Fibroblast of the conjunctiva (primary cell): ENCODE data around the gene ASB8.
A peak's percentile ranks its signal among the peaks of the same experiment; 100 is the strongest.
"Not testable (repeated sequence)": the region's sequence is repeated elsewhere in the genome, so short reads cannot be mapped to it uniquely, and the experiment has no call there.

ENCODE experiments used
- DNase-seq: peaks from one replicate; pipeline ENCODE4 v3.0.0-alpha.2; 2010; ENCODE audit warnings: low read depth

The ASB8 gene

DNA sequence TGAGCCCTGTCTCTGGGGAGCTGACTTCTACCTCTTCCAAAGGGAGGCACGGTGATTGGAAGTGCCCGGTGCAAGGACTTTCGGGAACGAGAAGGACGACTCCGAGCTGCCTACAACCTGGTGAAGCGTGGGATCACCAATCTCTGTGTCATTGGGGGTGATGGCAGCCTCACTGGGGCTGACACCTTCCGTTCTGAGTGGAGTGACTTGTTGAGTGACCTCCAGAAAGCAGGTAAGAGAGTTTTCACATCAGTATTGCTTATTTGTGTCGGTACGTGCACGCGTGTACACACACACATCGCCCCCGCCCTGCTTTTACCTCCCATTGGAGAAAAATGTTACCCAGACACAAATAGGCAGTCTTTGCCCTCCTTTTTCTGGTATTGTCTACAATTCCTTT, 24.5 kb downstream of the ASB8 start:
- no peak for DNase-seq

- DNase-seq = no peak
Measured at GRCh38 chr12:48131517-48131916, 25.8 kb downstream of the ASB8 start.

- DNase-seq = no peak
Measured at GRCh38 chr12:48129376-48129775, 27.9 kb downstream of the ASB8 start.

DNA sequence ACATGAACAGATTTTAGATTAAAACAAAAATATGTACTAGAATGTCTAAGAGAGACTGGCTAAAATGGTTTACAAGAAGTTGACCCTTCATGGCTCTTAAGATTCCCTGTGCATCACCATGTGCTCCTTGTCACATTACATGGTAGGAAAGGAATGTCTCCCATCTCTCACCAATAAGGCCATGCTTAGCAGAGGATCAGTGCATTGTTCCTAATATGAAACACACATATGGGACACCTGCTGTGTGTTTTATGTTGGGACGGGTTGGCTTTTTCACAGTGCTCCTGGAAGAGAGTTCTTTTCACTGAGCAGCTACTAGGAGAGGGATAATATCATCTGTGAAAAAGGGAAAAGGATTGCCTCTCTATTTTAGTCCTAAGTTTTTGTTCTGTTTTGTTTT, 28.5 kb downstream of the ASB8 start:
- DNase-seq = no peak

GRCh38 chr12:48126953-48127630, 30.2 kb downstream of the ASB8 start:
- no peak for DNase-seq

DNA sequence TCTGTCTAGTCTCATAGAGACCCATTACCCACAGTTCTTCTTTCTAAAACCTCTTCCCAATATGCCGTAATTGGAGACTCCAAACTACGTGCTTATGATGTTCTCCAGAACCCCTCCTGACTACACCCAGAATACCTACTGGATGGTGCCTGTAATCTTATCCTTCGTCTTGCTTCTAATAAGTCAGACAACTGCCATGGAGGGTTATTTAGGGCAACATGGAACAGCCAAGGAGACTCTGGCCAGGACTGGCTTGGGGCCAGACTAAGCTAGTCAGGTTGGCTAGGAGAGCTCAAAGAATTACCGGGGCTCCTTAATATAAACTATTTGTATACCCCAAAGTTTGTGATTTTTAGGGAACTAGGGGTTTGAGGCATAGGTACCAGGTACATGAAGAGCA, 31.3 kb downstream of the ASB8 start:
- DNase-seq = no peak

DNA sequence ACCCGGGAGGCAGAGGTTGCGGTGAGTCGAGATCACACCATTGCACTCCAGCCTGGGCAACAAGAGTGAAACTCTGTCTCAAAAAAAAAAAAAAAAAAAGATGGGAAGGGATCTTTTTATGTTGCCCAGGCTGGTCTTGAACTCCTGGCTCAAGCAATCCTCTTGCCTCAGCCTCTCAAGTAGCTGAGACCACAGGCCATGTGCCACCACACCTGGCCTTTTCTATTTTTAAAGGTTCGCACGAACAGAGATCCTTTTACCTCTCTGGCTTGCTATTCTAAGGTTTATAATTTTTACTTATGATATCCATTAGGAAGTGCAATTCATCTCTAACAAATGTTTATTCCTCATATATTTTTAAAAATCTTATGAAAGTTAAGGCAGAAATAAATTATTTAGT, 31.8 kb downstream of the ASB8 start:
- DNase-seq = not testable (repeated sequence)

DNA sequence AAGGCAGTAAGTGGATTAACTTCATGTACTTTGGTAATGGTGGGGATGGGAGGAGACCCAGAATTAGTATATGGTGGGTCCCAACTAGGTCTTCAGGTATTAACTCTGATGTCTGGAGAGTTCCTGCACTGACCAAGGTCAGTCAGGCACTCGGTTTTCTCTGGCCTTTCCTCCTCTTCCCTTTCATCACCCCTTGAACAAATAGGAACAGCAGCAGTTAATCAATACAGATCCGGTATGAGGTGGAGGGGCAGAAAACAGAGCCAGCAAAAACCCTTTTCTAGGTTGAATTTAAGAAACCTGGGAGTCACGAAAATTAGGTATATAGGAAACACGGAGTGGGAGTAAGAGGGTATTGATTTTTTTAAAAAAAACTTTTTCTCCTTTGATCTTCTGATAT, 34.1 kb downstream of the ASB8 start:
- DNase-seq = no peak

- no peak for DNase-seq
Measured at GRCh38 chr12:48122065-48122834, 35.1 kb downstream of the ASB8 start.

DNA sequence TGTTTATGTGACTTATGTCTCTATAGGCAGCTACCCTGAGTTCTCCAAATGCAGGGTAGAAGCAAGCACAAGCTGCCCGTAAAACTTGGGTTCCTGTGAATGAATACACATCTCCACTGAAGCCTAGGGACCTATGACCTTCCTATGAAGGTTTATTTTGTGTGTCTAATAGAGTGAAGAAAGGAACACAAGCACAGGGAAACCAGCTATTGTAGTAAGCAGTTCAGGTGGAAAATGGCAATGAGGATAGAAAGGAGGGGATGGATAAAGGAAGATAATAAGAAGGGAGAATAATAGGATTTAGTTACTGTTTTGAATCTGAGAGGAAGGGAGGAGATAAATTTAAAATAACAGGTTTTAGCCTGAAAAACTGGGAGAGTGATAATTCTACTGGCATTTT, 35.8 kb downstream of the ASB8 start:
- no peak for DNase-seq

- DNase-seq = no peak
Measured at GRCh38 chr12:48119834-48120195, 37.5 kb downstream of the ASB8 start.

GRCh38 chr12:48119078-48119833, 38.1 kb downstream of the ASB8 start, which contains the start of gene PFKM:
TSS of gene PFKM (plus strand) at chr12:48119364. CDS start at chr12:48122775, 3,411 bp downstream.
- peak; percentile 92 for DNase-seq

GRCh38 chr12:48118284-48118871, 38.9 kb downstream of the ASB8 start:
- no peak for DNase-seq

- DNase-seq = no peak
Measured at GRCh38 chr12:48115957-48116356, 41.4 kb downstream of the ASB8 start.

DNA sequence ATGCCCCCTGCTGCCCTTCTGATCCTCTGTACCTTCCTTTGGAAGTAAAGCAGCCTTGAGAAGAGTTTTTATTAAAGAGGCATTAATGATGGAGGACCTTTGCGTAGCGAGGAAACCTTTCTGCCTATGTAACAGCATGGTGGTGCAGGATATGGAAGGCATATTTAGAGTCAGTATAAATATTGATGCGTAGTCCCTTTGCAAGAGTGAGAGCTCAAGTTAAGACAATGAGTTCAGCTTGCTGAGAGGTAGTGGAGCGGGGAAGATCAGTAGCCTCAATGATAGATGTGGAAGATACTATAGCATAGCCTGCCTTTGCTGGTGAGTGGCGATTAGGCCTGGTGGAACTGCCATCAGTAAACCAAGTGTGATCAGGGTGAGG, 46.0 kb downstream of the ASB8 start:
- not testable (repeated sequence) for DNase-seq

- DNase-seq = no peak
Measured at GRCh38 chr12:48110691-48111311, 46.5 kb downstream of the ASB8 start.

- no peak for DNase-seq
Measured at GRCh38 chr12:48109424-48109823, 47.9 kb downstream of the ASB8 start.

DNA sequence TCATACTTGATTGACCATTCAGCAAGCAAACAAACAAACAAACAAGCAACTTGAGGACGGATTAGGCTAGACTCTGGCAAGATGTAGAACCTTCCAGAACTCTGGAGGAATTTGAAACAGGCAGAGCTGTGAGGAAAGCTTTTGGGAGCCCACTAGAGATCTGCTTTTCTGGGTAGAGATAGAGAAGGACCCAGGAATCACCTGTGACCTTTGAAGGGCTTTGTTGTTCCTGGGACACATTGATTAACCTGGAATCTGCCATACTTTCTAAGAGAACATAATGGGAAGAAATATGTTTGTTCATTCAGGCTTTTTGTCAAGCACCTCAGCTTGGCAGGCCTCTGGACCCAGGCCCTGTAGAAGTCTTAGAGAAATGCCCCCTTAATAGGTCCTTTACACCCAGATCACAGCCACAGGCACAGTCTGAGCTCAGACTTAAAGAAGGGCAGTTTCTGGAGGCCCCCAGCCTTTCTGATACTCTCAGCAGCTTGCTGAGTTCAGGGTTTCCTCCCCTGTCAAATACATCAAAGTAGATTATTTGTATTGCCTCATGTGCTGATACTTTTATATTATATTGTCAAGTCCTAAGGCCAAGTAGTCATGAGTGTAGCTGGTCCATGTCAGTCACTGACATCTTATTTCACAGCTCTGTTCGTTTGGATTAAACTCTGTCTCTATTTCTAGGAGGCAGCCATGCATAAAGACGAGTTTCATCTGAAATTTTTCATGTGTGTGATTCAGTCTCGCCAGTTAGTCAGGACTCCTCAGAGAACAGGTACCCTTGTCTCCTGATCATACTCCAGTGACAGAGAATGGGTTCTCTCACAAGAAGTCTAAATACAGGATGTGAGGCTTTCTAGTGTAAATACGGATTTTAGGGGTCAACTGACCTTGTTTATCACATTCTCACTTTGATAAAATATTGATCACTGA, 50.4 kb downstream of the ASB8 start:
- no peak for DNase-seq

DNA sequence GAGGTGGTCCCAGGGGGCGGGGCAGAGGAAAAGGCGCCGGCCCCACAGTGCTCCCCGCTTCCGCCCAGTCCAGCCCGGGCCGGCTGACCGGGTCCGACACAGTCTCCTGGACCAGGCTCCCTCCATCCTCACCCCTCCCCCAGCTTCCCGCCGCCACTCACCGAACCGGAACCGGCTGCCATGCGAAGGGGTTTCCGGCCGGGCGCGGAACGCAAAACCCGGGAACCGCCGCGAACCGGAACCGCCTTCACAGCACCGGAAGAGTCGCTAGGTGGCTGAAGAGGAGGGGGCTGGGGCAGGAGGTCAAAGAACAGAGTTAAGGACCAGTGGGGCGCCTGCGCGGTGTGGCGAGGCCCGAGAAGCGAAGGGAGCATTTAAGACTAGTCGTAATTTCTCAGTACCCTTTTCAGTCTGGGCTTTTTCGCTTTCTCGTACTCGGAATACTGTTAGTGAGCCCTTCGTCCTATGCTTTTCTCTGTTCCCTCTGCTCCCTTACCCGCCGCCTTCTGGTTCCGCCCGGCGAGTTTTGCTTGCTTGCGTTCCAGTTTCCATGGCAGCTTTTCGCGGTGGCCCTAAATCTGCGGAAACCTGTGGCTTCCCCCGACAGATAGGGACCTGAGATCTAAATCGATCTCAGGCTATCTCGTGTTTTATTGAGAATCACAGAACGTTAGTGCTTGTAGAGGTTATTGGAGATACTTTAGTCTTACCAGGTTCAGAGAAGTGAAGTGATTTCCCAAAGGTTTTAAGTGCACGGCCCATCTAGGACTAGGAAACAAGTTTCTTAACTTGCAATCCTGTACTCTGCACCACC, 51.2 kb downstream of the ASB8 start, which contains the start of gene SENP1:
SENP1 (minus strand) TSS at position 213 of the 814 bp plus-strand sequence. CDS start 4,607 bp downstream, outside the sequence.
- peak; percentile 68 for DNase-seq

DNA sequence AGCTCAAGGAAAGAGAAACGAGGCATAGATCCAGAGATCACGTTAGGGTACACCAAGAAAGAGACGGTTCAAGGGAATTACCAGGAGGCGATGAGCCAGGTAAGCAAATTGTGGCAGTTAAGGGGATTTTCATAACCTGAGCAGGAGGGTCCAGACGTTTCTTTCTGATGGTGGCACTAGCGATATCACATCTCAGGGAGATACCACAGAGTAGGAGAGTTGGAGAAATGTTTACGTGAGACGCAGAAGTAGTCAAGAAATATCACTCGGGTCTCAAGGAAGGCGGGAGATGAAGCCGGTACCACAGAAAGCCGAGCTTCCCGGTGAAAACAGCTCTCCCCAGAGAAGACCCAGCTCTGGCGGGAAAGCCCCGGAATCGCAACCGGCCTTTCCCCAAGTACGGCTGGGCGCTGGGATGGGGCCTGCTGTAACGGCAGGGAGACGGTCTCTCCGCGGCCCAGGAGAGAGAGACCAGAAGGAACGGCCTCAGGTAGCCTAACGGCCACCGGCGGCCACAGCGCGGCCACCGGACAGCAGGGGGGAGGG, 51.9 kb downstream of the ASB8 start:
- DNase-seq = no peak
